KMS-11 (cell line): Measurements from ENCODE around the gene GLIS1.

Experiments used
- H2AFZ ChIP-seq: fragments of 200-600 bp; sonication (generic); 2 replicates; pipeline ENCODE4 v1.6.1; 2016; ENCODE audit warnings: antibody characterized with exemption, mixed run types, low read depth
- H3K27ac ChIP-seq: fragments of 200-600 bp; sonication (generic); 2 replicates; pipeline ENCODE4 v1.6.1; 2016; ENCODE audit warnings: mild to moderate bottlenecking, mixed run types
- H3K27me3 ChIP-seq: fragments of 200-600 bp; sonication (generic); 2 replicates; pipeline ENCODE4 v1.6.1; 2017; ENCODE audit warnings: mild to moderate bottlenecking, low read depth, mixed run types, moderate library complexity; ENCODE audit not compliant: insufficient read depth
- H3K36me3 ChIP-seq: fragments of 200-600 bp; sonication (generic); 2 replicates; pipeline ENCODE4 v1.6.1; 2017; ENCODE audit warnings: mild to moderate bottlenecking, mixed run types; ENCODE audit not compliant: insufficient read depth
- H3K4me1 ChIP-seq: fragments of 200-600 bp; sonication (generic); 2 replicates; pipeline ENCODE4 v1.6.1; 2016; ENCODE audit warnings: mild to moderate bottlenecking, low read depth, mixed run types; ENCODE audit not compliant: poor library complexity, severe bottlenecking
- H3K4me2 ChIP-seq: fragments of 200-600 bp; sonication (generic); 2 replicates; pipeline ENCODE4 v1.7.0; 2016; ENCODE audit warnings: mild to moderate bottlenecking, mixed run types
- H3K4me3 ChIP-seq: fragments of 200-600 bp; sonication (generic); IDR thresholded peaks from 2 replicates; pipeline ENCODE4 v1.6.1; 2017; ENCODE audit warnings: low read depth, low read length, mixed read lengths; ENCODE audit not compliant: insufficient read depth
- H3K79me2 ChIP-seq: fragments of 200-600 bp; sonication (generic); 2 replicates; pipeline ENCODE4 v1.6.1; 2016; ENCODE audit warnings: low read depth, mixed run types; ENCODE audit not compliant: insufficient read depth
- H3K9ac ChIP-seq: fragments of 200-600 bp; sonication (generic); 2 replicates; pipeline ENCODE4 v1.6.1; 2016; ENCODE audit warnings: mild to moderate bottlenecking, mixed run types
- H4K20me1 ChIP-seq: fragments of 200-600 bp; sonication (generic); 2 replicates; pipeline ENCODE4 v1.6.1; 2016; ENCODE audit warnings: mild to moderate bottlenecking, mixed run types; ENCODE audit not compliant: insufficient read depth
- TF ChIP-seq, protein P1 (sequence below): fragments of 200-600 bp; sonication (generic); conservative IDR thresholded peaks from 2 replicates; pipeline ENCODE4 v1.6.1; 2017; ENCODE audit warnings: low read depth, mild to moderate bottlenecking, antibody characterized with exemption, low read length, moderate library complexity, mixed read lengths

GLIS1 gene

DNA sequence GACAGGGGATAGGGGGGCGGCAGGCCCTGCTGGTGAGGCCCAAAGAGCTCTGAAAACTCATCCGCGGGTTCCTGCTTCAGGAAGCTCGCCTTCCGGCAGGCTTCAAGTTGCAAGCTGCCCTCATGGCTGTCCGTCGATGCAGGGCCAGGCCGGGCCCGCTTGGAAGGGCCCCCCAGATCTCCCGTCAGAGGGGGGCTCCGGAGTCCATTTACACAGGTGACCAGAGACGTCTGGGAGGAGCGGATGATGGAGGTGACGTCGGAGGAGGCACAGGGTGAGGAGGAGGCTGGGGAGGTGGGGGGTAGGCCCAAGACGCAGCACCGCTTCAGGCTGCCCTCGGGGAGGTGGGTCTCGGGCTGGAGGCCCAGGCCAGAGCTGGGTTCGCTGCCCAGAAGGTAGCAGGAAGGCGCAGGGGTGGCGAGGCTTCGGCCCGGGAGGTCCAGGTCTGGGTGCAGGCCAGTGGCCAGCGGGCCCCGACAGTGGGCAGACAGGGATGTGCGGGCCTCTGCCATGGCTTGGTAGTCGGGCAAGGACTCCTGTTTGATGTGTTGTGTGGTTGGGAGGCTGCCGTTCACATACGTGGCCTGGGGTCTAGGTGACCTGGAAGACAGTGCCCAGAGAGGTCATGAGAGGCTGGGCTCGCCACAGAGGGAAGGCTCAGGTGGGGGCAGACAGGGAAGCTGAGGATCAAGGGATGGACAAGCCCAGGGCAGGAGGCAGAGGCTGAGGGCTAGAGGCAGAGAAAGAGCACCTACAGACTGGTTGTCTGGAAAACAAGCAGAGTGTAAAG is 144.4 kb downstream of the GLIS1 start:
- H4K20me1 ChIP-seq = no peaks in the 10 kb centered on the region
- no peaks in the 10 kb centered on the region for H3K36me3 ChIP-seq
- no peak overlapping the region for H3K4me3 ChIP-seq
- no peak overlapping the region for H3K4me2 ChIP-seq
- H3K4me1 ChIP-seq = peaks cover 26% of the 10 kb centered on the region
- H2AFZ ChIP-seq = no peak overlapping the region
- TF ChIP-seq, protein P1, sequence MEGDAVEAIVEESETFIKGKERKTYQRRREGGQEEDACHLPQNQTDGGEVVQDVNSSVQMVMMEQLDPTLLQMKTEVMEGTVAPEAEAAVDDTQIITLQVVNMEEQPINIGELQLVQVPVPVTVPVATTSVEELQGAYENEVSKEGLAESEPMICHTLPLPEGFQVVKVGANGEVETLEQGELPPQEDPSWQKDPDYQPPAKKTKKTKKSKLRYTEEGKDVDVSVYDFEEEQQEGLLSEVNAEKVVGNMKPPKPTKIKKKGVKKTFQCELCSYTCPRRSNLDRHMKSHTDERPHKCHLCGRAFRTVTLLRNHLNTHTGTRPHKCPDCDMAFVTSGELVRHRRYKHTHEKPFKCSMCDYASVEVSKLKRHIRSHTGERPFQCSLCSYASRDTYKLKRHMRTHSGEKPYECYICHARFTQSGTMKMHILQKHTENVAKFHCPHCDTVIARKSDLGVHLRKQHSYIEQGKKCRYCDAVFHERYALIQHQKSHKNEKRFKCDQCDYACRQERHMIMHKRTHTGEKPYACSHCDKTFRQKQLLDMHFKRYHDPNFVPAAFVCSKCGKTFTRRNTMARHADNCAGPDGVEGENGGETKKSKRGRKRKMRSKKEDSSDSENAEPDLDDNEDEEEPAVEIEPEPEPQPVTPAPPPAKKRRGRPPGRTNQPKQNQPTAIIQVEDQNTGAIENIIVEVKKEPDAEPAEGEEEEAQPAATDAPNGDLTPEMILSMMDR = no peak
- no peak overlapping the region for H3K9ac ChIP-seq
- no peaks in the 10 kb centered on the region for H3K27me3 ChIP-seq
- no peaks in the 10 kb centered on the region for H3K79me2 ChIP-seq
- no peak overlapping the region for H3K27ac ChIP-seq

DNA sequence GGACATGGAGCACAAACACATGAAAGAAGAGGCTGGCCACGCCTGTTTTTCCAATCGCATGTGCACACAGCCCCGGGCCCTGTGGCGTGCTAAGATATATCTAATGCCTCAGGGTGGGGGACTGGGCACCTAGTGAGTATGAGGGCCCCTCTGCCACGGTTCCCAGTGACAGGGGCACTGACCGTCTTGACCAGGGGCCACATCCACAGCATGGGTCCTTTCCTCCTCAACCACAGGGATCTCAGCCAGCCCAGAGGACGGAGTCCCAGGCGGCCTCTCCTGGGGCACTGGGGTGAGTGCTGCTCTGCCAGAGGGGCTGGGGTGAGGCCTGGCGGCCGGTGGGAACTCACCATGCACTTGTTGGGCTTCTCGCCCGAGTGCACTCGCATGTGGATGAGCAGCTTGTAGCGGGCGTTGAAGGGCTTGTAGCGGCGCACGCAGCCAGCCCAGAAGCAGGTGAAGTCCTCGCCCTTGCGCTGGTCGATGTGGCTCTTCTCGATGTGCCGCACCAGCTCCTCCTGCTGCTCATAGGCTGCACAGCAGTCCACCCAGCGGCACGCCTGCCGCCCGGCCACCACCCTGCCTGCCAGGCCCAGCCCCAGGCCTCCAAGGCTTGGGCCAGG is 145.1 kb downstream of the GLIS1 start:
- H3K36me3 ChIP-seq = no peaks in the 10 kb centered on the region
- peaks cover 18% of the 10 kb centered on the region for H3K4me1 ChIP-seq
- TF ChIP-seq, protein P1 = no peak
- no peak overlapping the region for H3K9ac ChIP-seq
- no peak overlapping the region for H3K4me3 ChIP-seq
- no peak overlapping the region for H3K27ac ChIP-seq
- H4K20me1 ChIP-seq = no peaks in the 10 kb centered on the region
- no peak overlapping the region for H3K4me2 ChIP-seq
- H3K79me2 ChIP-seq = no peaks in the 10 kb centered on the region
- no peaks in the 10 kb centered on the region for H3K27me3 ChIP-seq
- H2AFZ ChIP-seq = no peak overlapping the region

DNA sequence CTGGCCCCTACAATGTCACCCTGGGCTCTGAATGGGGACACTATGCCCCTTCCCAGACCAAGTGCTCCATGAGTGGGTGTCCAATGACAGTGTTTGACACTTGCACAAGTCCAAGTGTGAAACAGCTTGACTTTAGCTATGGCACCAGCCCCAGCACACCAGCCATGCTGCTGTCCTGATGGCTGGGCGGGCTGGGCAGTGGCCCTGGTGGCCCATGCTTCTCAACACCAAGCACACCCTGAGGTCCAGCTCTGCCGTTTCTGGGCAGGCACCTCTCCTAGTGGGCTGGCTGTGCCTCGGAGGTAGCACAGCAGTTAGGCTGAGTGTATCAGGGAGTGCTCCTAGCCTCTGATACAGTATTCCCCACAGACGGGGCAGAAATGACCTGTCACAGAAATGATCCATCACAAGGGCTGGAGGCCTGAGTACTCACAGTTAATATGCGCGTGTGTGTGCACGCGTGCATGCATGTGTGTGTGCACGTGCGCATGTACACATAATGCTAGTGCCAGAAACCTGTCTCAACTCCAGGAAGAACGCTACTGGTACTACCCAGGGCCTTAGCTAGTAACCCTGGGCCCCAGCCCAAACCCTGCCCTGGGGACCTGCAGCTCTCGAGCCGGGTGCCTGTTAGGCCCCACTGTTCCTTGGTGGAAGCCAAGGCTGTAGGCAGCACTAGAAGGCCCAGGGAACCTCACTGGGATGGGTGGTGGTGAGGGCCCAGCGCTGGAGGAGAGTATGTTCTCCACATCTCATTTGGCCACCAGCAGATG is 145.8 kb downstream of the GLIS1 start:
- Histone ChIP-seq H4K20me1 (no peaks in the 10 kb centered on the region), H3K79me2 (no peaks in the 10 kb centered on the region), H2AFZ (no peak overlapping the region), H3K27me3 (no peaks in the 10 kb centered on the region), H3K9ac (no peak overlapping the region), H3K4me3 (no peak overlapping the region), H3K4me1 (peaks cover 12% of the 10 kb centered on the region), H3K36me3 (no peaks in the 10 kb centered on the region), H3K27ac (no peak overlapping the region), H3K4me2 (no peak overlapping the region)
- TF ChIP-seq, protein P1 = no peak

DNA sequence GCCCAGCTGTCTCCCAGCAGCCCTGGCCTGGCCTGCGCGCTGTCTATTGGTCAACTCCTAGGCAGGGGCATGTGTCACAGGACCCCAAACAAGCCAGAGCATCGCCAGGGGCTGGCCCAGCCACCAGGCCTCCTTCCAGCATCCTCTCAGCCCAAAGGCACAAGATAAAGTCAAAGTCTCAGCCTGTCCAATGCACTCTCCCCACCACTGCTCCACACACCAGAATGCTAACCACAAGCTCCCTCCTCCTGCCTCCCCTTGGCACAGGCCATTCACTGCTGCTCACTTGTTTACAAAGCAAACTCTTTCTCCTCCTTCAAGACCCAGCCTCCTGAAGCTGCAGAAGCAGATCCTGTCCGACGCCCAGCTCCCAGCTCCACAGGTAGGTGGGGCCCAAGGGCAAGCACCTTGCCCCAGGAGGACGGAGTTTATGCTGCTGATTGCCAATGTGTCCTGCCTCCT is 146.4 kb downstream of the GLIS1 start:
- Histone ChIP-seq H3K27ac (no peak overlapping the region), H3K27me3 (no peaks in the 10 kb centered on the region), H3K9ac (no peak overlapping the region), H3K4me1 (peaks cover 7% of the 10 kb centered on the region), H3K4me3 (no peak overlapping the region), H2AFZ (no peak overlapping the region), H4K20me1 (no peaks in the 10 kb centered on the region), H3K4me2 (no peak overlapping the region), H3K79me2 (no peaks in the 10 kb centered on the region), H3K36me3 (no peaks in the 10 kb centered on the region)
- TF ChIP-seq, protein P1 = no peak
